Brain microvascular endothelial cell (primary cell): ENCODE results near the gene PTCH1.

Experiments used
- DNase-seq: peaks from one replicate; pipeline ENCODE4 v3.0.0-alpha.2; 2020
- H3K27ac ChIP-seq: fragments of 250-450 bp; sonication (Bioruptor Pico); 2 replicates; pipeline ENCODE4 v1.5.1; 2020; ENCODE audit warnings: mild to moderate bottlenecking, moderate library complexity
- H3K27me3 ChIP-seq: fragments of 250-450 bp; sonication (Bioruptor Pico); replicated peaks from 2 replicates; pipeline ENCODE4 v1.5.1; 2020; ENCODE audit warnings: mild to moderate bottlenecking
- H3K36me3 ChIP-seq: fragments of 250-450 bp; sonication (Bioruptor Pico); replicated peaks from 2 replicates; pipeline ENCODE4 v1.5.1; 2020; ENCODE audit warnings: mild to moderate bottlenecking
- H3K4me3 ChIP-seq: 2 replicates; pipeline ENCODE4 v1.5.1; 2011; ENCODE audit warnings: low read depth, mild to moderate bottlenecking, control low read depth, low read length, moderate library complexity
- in situ Hi-C: cut with HindIII; loops from 2 replicates; pipeline ENCODE4 v1.10.0; 2017; ENCODE audit warnings: low sequenced_read_pairs, low pct_ligation_motif_present
- TF ChIP-seq, protein P1 (sequence below): IDR thresholded peaks from 2 replicates; pipeline ENCODE4 v1.5.1; 2011; ENCODE audit warnings: low read depth, mild to moderate bottlenecking, moderate library complexity, low read length, control low read depth, inconsistent platforms; ENCODE audit errors: missing control alignments

Gene PTCH1

DNA sequence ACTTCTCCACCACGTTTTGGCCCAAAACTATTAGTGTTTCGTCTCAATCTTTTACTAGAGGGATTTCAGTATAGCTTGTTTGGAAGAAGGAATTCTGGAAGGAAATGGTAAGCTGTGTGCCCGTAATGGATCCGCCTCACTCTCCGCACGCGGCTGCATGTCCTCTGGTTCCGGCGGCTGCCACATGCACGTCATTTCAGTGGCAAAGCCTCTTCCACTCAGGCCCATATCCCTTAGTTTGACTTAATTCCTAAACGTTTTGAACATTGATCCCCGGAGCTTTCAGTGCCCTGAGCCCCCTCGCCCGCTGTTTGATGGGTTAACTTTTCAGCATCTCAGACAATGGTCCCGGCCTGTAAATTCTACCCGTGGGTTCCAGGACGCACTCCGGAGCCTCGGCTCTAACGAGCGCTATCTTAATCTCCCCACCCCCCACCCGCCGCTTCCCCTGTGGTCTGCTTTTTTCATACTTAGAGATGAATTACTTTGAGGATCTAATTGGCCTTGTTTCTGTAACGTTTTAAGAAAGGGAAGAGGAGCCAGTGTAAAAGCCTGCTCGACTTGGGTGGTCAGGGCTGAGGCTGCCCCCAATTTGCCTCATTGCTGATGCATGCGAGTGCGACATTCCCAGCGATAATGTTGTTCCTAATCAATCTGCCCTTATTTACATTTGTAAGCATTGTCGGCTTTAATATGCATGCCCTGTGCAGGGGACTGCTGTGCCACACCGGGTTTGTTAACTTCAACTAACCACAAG lies 4.6 kb downstream of the PTCH1 start:
- in situ Hi-C loops: no loop called here
- DNase-seq: no peak
- Histone ChIP-seq H3K27me3 (peaks cover 2% of the 10 kb centered on the region), H3K36me3 (no peaks in the 10 kb centered on the region), H3K27ac (no peak overlapping the region), H3K4me3 (peak overlapping the region; percentile 72)
- TF ChIP-seq, protein P1, sequence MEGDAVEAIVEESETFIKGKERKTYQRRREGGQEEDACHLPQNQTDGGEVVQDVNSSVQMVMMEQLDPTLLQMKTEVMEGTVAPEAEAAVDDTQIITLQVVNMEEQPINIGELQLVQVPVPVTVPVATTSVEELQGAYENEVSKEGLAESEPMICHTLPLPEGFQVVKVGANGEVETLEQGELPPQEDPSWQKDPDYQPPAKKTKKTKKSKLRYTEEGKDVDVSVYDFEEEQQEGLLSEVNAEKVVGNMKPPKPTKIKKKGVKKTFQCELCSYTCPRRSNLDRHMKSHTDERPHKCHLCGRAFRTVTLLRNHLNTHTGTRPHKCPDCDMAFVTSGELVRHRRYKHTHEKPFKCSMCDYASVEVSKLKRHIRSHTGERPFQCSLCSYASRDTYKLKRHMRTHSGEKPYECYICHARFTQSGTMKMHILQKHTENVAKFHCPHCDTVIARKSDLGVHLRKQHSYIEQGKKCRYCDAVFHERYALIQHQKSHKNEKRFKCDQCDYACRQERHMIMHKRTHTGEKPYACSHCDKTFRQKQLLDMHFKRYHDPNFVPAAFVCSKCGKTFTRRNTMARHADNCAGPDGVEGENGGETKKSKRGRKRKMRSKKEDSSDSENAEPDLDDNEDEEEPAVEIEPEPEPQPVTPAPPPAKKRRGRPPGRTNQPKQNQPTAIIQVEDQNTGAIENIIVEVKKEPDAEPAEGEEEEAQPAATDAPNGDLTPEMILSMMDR: no peak

DNA sequence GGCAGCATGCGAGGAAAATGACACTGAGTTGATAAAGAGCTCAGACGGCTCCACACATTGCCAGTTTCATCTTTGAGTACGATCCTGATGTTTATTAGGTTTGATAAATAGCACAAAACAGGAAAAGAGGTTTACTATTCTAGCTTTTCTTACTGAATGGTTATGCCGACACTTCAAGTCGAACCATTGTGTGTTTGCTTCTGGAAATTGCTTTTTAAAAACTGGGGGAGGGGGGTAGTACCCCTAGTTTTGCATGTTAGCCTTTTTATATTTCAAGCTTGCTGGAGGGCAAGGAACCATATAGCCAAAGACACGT lies 5.2 kb downstream of the PTCH1 start:
- Histone ChIP-seq H3K4me3 (peak overlapping the region; percentile 72), H3K27me3 (no peaks in the 10 kb centered on the region), H3K27ac (peak overlapping the region; percentile 43), H3K36me3 (no peaks in the 10 kb centered on the region)
- DNase-seq: no peak
- in situ Hi-C loops: no loop called here
- TF ChIP-seq, protein P1: no peak

DNA sequence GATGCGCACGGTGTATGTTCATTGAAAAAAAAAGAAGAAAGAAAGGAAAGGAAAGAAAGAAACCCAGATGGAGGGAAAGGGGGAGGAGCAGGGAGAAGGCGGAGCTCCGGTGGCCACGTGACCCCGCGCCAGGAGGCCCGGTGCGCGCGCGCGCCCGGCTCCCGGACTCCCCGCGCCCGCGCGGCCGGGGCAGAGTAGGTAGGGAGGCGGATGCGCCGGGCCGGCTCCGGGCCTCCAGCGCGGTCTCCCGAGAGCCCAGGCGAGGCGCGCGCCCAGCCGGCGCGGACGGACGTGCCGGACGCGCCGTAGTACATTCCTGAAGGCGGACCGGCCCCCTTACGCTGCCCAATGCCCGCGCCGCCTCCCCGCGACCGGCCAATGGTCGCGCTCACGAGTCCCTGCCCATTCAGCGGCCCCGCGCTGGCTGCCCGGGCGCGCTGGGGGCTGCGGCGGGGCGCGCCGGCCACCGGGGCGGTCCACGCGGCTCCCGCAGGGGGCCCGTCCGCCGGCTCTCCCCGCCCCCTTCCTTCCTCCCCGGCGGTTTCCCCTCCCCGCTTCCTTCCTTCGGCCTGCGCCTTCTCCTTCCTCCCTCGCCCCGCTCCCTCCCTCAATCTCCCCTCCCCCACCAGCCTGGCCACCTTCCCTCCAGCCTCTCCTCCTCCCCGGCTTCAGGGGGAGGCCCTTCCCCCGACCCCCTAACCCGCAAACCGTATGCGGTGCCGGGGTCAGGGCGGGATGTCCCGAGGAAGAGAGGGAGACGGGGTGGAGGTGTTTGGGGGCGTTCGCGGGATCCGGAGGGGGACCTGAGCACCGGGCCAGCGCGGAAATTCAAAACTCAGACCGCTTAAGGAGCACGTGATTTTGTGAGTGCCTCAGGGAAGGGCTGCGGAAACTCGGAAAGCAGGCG lies 5.8 kb downstream of the PTCH1 start:
- Histone ChIP-seq H3K4me3 (peak overlapping the region; percentile 77), H3K27ac (peak overlapping the region; percentile 43), H3K36me3 (no peaks in the 10 kb centered on the region), H3K27me3 (no peaks in the 10 kb centered on the region)
- TF ChIP-seq, protein P1: no peak
- in situ Hi-C loops: no loop called here
- peak; percentile 90 for DNase-seq

DNA sequence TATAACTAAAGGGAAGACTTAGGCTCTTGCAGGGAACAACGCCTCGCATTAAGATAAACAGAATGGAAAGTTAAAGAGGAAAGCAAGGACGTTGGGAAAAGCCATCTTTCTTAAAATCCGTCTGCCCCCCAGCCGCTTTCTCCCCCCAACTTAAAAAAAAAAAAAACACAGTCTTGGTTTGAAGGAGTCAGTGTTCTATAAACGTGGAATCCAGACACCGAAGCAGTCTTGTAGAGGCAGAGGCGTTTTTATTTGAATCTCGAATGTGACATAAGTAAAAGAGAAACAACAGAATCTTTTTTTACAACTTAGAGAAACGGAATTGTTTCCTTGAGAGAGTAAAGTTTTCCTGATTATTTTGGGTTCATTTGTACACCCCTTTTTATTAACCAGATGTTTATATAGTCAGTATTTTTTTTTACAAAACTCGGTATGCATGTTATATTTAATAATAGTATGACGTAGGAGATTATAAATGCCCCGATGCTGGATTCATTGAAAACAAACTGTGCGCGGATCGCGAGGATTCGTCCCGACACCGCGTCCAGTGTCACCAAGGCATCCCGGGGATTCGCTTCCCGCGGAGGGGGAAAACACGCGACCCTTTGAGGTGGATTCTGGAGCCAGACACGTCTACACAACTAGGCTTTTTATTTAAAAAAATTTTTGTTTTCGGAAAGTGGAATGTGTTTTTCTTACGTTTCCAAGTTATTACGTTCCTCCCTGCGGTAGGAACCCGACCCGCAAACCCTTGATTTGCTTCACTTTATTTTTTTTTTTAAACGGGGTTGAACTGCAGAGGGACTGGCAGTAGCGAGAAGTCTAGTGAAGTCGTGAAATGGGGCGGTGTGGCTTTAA lies 6.7 kb downstream of the PTCH1 start:
- Histone ChIP-seq H3K4me3 (peak overlapping the region; percentile 77), H3K36me3 (no peaks in the 10 kb centered on the region), H3K27me3 (no peaks in the 10 kb centered on the region), H3K27ac (peak overlapping the region; percentile 25)
- in situ Hi-C loops: no loop called here
- no peak for DNase-seq
- TF ChIP-seq, protein P1: no peak

DNA sequence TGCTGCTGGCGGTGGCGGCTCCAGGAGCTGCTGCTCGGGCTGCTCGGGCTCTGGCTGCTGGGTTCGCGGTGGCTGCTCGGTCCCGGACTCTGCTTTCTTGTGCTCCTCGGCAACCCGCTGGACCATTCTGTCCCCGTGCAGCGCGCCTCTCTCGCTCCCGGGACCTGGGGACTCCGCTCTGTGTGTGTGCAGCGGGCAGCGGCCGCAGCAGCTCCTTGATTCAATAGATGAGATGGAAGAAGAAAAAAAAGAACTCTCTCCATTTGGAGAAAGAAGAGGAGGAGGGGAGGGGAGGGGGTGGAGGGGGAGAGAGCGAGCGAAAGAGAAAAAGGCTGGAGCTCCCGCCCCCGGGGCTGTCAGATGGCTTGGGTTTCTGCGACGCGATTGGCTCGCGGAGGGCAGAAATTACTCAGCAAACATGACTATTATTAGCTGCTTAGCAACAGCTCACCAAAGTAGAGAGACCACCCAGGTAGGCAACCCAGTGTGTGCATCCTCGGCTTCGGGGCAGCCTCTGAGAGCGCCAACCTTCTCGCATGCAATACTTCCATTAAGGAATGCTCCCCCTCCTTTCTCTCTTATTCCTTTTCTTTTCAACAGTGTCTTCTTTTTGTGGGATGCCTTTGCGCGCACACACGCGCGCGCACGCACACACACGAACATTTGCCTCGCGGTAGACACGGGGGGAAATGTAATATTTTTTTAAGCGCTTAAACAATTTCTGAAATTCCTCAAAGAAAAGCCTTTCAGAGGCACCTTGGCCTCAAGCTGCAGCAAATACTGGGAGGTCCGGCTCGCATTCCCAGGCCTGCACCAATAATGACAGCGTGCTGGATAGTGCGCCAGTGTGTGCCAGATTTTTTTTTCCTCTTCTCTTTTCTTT lies 7.6 kb downstream of the PTCH1 start:
- Histone ChIP-seq H3K27ac (peak overlapping the region; percentile 14), H3K36me3 (no peaks in the 10 kb centered on the region), H3K27me3 (no peaks in the 10 kb centered on the region), H3K4me3 (peak overlapping the region; percentile 77)
- in situ Hi-C loops: no loop called here
- peak; percentile 89 for DNase-seq
- TF ChIP-seq, protein P1: no peak
